M059J (cell line): ENCODE results near the gene DCLK2. TPM values are rescaled to one million over a fixed set of nuclear protein-coding genes. Genes with fewer than 3 reads are reported as not detected.
A peak's percentile ranks its signal among the peaks of the same experiment; 100 is the strongest.
"Not testable (repeated sequence)": the region's sequence is repeated elsewhere in the genome, so short reads cannot be mapped to it uniquely, and the experiment has no call there.

Experiments
- DNase-seq: peaks from one replicate; pipeline ENCODE4 v3.0.0-alpha.2; 2012; ENCODE audit warnings: low read depth
- total RNA-seq: library from RNA; depleted of rRNA; stranded (reverse); fragments of >200 nt; shearing (Covaris generic); gene quantifications from 2 replicates; pipeline ENCODE4 v1.2.3, GENCODE V29; 2014

Gene DCLK2
- total RNA-seq, 1 experiment from 2014 or later: 18.2 TPM

DNA sequence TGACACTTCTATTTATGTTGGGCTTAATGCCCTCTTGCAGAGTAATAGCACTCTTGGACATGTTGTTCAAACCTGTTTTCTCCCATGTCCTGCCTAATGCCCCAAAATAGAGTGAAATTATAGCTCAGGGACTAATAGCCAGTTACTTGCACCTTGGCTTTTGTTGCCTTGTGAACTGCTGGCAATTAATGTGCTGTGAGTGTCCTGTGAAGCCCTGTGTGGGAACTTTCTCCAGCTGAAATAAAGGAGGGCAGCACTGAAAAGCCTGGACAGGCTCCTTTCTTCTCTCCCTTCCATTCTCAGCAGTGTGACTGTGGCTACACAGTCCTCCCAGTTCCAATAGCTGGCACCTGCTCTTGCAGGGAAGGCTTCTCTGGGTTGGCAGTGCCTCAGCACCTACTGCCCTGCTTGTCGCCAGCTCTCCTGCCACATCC lies 72.4 kb downstream of the DCLK2 start:
- no peak for DNase-seq

DNA sequence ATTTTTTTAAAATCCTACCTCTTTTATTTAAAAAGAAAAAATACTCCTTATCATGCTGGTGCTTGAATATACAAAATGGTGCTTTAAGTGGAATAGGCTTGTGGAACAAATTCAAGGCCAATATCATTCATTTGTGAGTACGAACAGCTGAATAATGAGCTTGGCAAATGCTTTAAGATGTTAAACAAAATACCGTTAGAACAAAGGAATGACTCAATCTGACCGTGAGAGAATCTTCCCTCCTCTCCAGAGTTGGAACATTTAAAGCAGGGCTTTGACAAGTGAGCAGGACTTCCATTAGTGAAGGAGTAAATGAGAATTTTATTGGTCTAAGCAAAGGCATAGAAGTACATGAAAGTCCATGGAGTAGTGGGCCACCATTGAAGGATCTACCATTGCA lies 74.5 kb downstream of the DCLK2 start:
- DNase-seq: peak; percentile 69

DNA sequence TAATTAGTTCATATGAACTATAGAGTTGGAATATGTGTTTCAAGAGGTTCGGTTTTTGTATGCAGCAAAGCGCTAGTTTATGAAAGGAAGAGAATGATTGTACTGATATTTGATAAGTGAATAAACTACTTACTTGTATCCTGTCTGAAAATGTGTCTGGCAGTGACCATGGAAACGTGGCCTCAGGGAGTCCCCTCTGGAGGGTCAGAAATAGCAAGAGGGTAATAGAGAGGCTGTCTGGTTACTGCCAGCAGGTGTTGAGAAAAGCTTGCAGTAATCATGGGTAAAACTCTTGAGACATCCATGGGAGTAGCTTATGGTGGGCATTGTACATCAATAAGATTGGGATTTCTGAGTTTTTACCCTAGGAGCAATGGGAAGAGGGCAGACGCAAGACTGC lies 77.1 kb downstream of the DCLK2 start:
- DNase-seq: no peak

DNA sequence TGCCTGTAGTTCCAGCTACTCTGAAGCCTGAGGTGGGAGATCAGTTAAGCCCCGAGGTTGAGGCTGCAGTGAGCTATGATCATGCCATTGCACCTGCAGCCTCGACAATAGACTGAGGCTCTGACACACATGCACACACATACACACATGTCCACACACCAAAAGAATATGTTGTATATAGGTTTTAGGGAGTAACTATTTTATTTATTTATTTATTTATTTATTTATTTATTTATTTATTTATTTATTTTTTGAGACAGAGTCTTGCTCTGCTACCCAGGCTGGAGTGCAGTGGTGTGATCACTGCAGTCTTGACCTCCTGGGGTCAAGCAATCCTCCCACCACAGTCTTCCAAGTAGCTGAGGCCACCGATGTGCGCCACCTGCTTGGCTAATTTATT lies 78.3 kb downstream of the DCLK2 start:
- DNase-seq: no peak

DNA sequence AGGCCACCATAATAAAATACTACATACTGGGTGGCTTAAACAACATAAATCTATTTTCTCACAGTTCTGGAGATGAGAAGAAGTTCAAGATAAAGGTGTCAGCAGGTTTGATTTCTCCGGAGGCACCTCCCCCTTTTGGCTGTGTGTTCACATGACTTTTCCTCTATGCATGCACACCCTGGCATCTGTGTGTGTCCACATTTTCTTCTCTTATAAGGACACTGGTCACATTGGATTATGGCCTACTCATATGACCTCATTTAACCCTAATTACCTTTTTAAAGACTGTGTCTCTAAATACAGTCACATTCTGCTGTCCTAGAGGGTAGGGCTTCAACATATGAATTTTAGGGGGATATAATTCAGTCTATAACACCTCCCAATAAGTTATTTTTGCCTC lies 79.8 kb downstream of the DCLK2 start:
- DNase-seq: no peak

DNA sequence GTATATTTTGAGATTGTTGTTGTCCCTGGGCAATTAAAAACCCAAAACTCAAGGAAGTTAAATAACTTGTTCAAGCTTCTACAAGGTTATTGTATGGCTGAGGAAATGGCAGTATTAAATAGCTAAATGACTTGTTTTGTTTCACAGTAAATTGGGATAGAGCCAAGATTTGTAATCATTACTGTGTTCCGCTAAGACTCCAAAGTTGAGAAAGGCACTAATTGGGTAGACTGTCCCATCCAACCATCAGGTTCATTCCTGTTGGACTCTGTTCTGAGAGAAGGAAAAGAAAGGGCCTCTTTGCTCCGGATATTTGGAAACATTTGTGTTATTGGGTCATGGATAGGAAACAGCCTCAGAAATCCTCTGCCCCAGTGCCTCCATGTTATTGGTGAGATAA lies 82.2 kb downstream of the DCLK2 start:
- DNase-seq: no peak

DNA sequence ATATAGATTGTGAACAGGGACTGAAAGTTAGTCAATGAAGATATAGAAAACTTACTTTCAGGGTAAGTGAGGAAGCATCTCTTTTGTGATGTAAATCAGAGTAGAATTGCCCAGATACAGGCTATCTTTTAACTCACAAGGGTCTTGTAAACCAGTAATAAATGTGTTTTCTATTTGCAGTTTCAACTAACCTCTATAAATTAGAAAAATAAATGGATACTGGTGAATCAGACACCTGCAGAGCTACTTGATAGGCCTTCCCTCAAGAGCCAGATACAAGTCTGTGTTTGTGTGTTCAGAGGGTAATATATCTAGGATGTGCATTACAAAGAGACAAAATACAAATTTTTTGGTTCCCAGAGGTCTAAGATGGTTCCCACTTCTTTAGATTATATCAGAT lies 82.9 kb downstream of the DCLK2 start:
- no peak for DNase-seq

DNA sequence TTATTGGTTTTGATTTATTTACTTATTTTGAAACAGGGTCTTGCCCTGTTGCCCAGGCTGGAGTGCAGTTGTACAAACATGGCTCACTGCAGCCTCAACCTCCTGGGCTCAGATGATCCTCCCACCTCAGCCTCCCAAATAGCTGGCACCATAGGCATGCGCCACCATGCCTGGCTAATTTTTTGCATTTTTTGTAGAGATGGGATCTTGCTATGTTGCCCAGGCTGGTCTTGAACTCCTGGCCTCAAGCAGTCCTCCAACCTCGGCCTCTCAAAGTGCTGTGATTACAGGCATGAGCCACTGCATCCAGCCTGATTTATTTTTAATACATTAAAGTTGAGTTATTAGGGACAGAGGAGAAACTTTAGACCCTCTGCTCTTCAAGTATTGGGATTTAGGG lies 83.8 kb downstream of the DCLK2 start:
- DNase-seq: not testable (repeated sequence)

DNA sequence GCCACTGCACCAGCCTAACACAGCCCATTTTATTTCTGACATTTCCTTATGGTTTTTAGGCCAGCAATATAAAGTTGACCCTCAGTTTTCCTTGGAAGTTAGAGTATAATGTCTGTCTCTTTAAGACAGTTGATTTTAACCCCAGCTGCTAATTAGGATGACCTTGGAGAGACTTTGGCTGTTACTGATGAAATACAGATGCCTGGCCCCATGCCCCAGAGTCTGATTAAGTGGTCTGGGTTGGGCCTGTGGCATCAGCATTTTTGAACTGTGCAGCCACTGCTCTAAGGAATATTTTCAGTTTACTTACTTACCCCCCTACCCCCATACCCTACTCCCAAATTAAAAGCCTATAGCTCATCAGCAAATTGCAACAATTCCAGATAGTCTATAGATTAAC lies 85.8 kb downstream of the DCLK2 start:
- DNase-seq: no peak

DNA sequence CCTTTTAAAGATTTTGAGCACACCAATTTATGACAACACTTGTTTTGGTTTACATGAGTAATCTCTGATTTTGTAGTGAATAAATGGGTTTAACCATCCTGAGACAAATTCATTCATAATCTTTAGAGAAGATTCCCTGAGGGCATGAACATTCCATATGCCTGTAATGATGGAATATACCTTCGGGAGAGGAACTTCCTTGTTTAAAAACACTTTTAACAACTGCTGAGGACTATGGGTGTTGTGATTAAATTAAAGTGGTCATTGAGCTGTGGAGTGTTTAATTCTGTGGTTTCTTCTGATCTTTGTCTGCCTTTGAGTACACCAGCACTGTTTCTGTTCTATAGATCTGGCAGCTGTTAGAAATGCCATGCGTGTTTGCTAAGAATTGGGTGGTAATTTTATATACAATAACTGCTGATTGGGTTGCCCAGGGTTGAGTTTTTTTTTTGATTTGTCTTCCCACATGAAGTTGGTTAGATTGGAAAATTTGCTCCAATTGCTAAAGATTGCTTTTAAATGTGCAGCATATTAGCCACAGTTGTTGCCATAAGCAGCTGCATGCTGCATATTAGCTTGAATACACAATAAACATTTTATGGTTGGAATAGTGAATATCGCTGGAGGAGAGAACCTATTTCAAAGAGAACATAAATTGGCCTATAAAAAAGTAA lies 86.8 kb downstream of the DCLK2 start:
- DNase-seq: peak; percentile 68

DNA sequence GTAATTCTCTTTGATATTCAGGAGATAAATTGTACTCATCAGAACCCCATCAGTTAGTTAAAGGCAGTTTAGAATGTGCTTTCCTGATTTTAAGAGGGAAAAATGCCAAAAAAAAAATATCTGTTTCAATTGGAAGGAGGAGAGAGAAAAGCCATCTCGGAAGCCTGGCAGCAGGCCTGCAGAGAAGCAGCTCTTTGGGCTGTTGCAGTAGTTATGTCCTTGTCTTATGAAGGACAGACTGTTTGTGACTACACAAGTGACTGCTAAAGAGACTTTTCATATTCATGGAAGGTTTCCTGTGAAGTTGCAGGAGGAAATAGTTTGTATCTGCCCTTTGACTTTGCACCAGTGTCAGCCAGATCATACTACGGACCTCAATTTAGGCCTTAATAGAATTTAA lies 88.8 kb downstream of the DCLK2 start:
- no peak for DNase-seq

DNA sequence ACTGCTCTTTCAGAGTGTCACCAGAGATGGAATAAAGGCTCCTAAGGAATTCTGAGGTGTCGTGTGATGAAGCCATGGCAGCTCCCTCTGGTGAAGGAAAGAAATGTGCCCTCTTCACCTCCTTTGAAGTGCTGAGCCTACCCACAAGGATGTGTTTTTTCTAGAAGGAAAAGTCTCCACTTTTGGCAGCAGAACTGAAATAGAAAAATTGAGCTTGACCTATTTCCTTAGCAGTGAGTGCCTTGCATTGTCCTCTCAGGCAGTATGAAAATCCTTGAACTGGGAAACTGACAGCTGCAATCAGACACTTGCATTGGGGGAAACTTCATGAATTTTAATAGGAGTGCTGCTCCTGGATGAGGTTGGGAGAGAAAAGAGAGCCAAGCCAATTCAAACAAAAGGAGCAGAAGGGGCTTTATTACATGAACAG lies 95.2 kb downstream of the DCLK2 start:
- DNase-seq: peak; percentile 45

DNA sequence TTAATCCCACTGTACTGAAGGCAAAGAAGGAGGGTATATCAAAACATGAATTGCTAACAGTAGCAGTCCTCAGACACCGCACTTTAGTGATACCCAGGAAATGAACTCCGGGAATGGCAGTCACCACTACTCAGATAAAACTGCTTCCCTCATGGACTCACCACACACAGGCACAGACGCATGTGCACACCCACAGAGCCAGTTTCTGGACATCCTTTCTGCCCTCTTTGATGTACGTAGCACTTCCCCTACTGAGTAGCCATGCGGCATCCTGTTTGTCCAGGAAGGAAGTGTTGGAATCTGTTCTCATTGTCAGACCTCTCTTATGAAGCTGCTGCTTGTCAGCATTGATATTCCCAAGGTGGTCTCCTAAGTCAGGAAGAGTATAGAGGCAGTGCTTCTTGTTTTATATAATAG lies 95.7 kb downstream of the DCLK2 start:
- no peak for DNase-seq

DNA sequence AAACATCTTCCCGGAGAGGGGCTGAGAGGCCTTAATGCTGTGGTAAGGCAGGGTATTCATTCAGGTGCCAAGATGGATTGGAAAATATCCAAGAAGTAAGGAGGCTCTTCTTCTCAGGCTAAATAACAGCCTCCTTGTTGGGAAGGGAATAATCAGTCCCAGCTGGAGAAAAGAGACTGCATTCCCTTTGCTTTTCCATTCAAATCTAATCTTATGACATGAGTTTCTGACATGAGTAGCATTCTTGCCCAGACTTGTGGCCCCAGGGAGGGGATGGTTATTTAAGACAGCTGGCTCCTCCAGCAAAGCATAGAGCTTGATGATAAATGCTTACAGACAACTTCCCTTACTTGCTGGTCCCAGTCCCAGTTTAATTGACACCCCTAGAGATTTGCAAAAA lies 98.3 kb downstream of the DCLK2 start:
- DNase-seq: peak; percentile 42

DNA sequence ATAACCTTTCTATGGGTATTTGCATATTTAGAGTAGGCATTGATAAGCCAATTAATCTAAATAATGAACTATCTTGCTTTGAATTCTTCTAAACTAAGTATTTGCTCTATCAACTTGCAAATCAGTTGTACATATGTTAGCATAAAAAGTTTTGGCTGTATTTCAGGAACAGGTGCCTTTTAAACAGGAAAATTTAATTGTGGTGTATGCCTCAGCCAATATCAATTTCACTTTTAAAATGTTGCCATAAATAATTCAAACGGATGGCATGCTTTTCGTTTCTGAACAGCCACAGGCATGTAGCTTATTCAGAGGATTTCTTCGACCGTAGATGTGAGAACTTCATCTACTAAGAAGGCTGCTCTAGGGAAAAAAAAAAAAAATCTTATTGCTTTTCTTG lies 99.9 kb downstream of the DCLK2 start:
- DNase-seq: peak; percentile 40

DNA sequence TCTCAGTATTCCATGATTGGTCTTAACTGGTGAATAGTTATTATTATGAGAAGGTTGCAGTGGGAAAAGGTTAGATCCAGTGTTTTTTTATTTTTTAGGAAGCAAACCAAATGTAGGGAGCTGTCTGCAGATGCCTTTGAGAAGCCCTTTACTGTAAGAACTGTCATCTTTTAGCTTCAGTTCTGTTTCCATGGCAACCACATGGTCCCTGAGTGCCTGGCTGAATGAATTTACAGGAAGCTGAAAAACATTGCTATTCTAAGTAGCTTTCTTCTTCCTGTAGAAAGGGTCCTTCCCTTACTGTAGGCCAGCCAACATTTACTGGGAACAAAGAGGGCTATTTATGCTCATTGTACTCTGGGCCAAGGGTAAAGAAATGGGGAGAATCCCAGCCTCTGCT lies 103.3 kb downstream of the DCLK2 start:
- peak; percentile 52 for DNase-seq

DNA sequence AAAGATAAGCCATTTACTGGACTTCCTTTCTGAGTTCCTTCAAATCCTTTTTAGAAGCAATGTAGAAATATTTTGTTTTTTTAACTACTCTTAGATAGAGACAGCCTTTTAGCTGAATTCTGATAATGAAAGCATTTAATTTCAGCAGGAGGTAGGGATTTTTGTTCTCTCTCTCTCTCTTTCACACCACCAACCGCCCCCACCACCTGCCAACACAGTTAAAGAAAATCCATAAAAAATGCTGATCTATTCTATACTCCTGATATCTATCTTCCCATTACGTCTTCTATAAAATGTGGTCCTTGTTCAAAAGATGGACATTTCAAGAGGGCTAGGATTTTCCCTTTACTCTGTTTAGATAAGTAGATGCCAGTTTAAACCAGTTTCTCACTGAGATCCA lies 104.5 kb downstream of the DCLK2 start:
- no peak for DNase-seq

DNA sequence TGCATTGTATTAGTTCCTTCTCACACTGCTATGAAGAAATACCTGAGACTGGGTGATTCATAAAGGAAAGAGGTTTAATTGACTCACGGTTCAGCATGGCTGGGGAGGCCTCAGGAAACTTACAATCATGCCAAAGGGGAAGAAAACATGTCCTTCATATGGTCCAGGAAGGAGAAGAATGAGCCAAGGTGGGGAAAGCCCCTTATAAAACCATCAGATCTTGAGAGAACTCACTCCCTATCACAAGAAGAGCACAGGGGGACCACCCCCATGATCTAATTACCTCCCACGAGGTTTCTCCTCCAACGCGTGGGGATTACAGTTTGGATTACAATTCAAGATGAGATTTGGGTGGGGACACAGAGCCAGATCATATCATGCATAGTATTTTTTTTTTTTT lies 106.8 kb downstream of the DCLK2 start:
- DNase-seq: not testable (repeated sequence)

DNA sequence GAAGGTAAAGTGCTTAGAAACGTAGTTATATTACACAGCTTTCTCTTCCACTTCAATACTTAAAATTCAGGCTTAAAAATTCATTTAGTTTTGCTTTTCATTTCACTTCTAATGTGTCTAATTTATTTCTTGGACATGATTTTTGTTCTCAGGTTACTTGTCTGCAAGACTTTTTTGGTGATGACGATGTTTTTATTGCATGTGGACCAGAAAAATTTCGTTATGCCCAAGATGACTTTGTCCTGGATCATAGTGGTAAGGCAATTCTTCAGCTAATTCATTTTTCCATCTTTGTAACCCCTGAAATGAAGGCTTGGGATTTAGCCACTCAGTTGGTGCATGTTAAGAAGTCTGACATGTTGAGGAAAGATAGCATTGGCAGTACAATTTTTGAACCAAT lies 114.7 kb downstream of the DCLK2 start:
- no peak for DNase-seq

DNA sequence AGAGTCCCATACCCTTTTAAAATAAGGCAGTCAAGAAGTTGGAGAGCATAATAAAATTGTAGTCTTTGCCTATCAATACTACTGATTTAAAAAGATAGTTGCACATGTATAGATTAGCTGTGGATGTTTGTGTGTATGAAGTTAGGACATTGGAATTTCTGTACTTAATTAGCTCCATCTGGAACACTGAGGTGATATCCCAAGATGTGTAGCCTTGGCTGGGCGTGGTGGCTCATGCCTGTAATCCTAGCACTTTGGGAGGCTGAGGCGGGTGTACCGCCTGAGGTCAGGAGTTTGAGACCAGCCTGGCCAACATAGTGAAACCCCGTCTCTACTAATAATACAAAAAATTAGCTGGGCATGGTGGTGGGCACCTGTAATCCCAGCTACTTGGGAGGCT lies 119.0 kb downstream of the DCLK2 start:
- DNase-seq: not testable (repeated sequence)

DNA sequence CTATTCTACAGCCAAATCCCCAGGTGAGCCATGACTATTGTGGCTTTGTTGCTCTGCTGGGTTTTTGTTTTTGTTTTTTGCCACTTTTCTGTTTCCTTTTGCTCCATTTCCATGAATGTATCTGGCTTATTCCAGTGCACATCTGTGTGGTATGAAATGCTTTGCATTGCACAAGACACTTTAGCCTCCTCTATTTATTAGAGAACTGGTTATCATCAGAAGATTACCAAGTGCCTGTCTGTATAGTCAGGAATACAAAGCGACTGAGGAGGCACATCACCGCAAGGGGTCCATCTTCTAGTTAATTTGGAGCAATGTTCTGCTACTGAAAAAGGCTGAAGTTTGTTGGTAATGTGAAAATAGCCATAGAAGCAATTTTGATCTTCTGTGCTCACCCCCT lies 120.8 kb downstream of the DCLK2 start:
- DNase-seq: no peak

DNA sequence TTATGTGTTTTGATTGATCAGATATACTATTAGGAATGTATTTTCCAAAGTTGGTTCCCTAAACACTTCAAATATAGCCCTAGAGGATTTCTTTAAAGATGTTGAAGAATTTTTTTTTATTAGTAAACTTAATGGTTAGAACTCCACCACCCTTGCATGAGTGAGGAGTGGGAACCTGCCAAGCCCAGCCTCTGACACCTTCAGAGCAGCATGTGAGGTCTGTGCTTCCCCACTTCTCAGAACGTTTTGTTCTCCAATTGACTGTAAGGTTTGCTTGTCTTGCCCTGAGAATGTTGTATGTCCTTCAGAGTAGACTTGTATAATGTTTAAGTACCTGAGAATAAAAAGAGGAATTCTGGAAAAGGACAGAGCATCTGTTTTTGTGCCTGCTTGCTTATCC lies 126.8 kb downstream of the DCLK2 start:
- no peak for DNase-seq

DNA sequence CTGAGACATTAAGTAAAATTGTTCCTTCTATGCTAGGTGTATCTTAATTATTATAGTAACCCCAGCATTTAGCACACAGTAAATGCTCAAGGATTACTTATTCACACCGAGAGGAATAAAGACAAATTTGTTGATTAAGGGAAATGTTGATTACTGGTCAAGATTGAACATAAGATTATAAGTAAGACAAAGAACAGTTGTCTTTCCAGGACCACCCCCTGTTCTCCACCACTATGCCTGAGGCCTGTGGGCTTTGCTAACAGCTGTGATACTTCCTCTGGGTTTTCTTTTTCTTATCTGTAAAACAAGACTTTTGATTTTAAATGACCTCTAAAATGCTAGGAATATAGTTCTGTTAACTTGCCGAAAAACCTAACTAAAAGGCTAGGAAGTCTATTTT lies 128.0 kb downstream of the DCLK2 start:
- no peak for DNase-seq

DNA sequence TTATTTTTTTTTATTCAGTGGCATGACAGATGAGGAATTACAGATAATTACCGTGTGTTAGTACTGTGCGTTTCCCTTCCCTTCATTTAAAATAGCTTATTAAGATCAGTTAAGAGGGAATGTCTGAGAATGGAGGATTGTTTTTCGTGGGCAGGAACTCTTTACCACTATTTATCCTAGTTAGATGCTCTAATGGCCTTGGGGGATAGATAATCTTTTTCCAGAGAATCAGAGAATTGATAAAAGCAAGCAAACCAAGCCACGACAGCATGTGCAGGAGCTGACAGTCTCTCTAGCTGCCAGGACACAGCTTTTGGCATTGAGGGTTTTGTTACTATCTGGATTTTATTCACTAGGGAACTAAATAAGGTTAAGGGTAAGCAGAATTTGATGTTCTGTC lies 128.7 kb downstream of the DCLK2 start:
- DNase-seq: no peak
